Stimulated activated CD4-positive, alpha-beta T cell treated with anti-CD3 and anti-CD28 coated beads, Interleukin-1b, Interleukin-23, amount 100 ng/mL, for 1 hour (primary cell): ENCODE results near the gene POLR2A.

ENCODE experiments used
- DNase-seq, 2 donors: peaks; one replicate each; pipeline ENCODE4 v3.0.0-alpha.2; 2020; ENCODE audit warnings: low read depth in 2 of 2

Gene POLR2A

GRCh38 chr17:7502987-7503386, 18.8 kb downstream of the POLR2A start:
- no peak for DNase-seq

GRCh38 chr17:7503521-7503920, 19.4 kb downstream of the POLR2A start:
- DNase-seq, result no peak

GRCh38 chr17:7508145-7508544, 24.0 kb downstream of the POLR2A start:
- no peak for DNase-seq

- no peak for DNase-seq
Observed at GRCh38 chr17:7508846-7509245, 24.7 kb downstream of the POLR2A start.

GRCh38 chr17:7509937-7510336, 25.8 kb downstream of the POLR2A start:
- no peak for DNase-seq

GRCh38 chr17:7511108-7511507, 26.9 kb downstream of the POLR2A start:
- no peak for DNase-seq

GRCh38 chr17:7512105-7512504, 27.9 kb downstream of the POLR2A start:
- DNase-seq, result no peak

GRCh38 chr17:7512824-7513540, 28.8 kb downstream of the POLR2A start:
- no peak for DNase-seq

- no peak for DNase-seq
Observed at GRCh38 chr17:7513850-7514419, 29.8 kb downstream of the POLR2A start.

- no peak for DNase-seq
Observed at GRCh38 chr17:7515911-7516610, 31.9 kb downstream of the POLR2A start.

- DNase-seq, result peak in 1 of 2 donors; percentile 21
Observed at GRCh38 chr17:7523033-7523432, 38.9 kb downstream of the POLR2A start.

- no peak for DNase-seq
Observed at GRCh38 chr17:7528842-7529241, 44.7 kb downstream of the POLR2A start.

GRCh38 chr17:7530023-7530900, 46.1 kb downstream of the POLR2A start:
- DNase-seq, result no peak

- no peak for DNase-seq
Observed at GRCh38 chr17:7538050-7538449, 53.9 kb downstream of the POLR2A start.

GRCh38 chr17:7538891-7539545, 54.9 kb downstream of the POLR2A start:
- DNase-seq, result no peak

- no peak for DNase-seq
Observed at GRCh38 chr17:7541074-7541621, 57.0 kb downstream of the POLR2A start.

GRCh38 chr17:7544911-7545310, 60.7 kb downstream of the POLR2A start:
- DNase-seq, result no peak

GRCh38 chr17:7548585-7549400, 64.6 kb downstream of the POLR2A start, which contains the start of gene TNFSF12:
Gene TNFSF12, plus strand, starts transcription at chr17:7549058. Its CDS starts 96 bp downstream, at chr17:7549154.
- peak in 1 of 2 donors; percentile 29 for DNase-seq
